Mammary epithelial cell (primary cell): Measurements from ENCODE around the gene ERCC1.

Experiments used
- EZH2 ChIP-seq: IDR thresholded peaks from 2 replicates; pipeline ENCODE4 v1.6.1; 2012; ENCODE audit warnings: low read length, inconsistent platforms, borderline replicate concordance
- TF ChIP-seq, protein P1 (sequence below), 2 donors: IDR thresholded peaks in 1 of 2; conservative IDR thresholded peaks in 1 of 2; 2 replicates each; pipeline ENCODE4 v1.5.1; 2011 to 2012; ENCODE audit warnings: inconsistent platforms in 2 of 2, low read length in 2 of 2, mild to moderate bottlenecking in 2 of 2, control low read depth in 1 of 2, low read depth in 1 of 2; ENCODE audit not compliant: insufficient read depth in 1 of 2; ENCODE audit errors: extremely low read depth in 1 of 2

- TF ChIP-seq, protein P1, sequence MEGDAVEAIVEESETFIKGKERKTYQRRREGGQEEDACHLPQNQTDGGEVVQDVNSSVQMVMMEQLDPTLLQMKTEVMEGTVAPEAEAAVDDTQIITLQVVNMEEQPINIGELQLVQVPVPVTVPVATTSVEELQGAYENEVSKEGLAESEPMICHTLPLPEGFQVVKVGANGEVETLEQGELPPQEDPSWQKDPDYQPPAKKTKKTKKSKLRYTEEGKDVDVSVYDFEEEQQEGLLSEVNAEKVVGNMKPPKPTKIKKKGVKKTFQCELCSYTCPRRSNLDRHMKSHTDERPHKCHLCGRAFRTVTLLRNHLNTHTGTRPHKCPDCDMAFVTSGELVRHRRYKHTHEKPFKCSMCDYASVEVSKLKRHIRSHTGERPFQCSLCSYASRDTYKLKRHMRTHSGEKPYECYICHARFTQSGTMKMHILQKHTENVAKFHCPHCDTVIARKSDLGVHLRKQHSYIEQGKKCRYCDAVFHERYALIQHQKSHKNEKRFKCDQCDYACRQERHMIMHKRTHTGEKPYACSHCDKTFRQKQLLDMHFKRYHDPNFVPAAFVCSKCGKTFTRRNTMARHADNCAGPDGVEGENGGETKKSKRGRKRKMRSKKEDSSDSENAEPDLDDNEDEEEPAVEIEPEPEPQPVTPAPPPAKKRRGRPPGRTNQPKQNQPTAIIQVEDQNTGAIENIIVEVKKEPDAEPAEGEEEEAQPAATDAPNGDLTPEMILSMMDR (conservative IDR thresholded peaks at IDR 0.05 in 1 of 2, IDR thresholded peaks at IDR 0.05 in 1 of 2; ENCODE audit: extremely low read depth in 1 of 2, insufficient read depth in 1 of 2, low read depth in 1 of 2, low read length in 2 of 2) = no peak
- no peak for TF ChIP-seq EZH2
These were observed 20.0 kb upstream of the ERCC1 start for GRCh38 chr19:45443462-45444317.
